Stomach (tissue), 4 donors: ENCODE results near the gene CDH22.

Source experiments
- EP300 ChIP-seq: sonication (generic); formaldehyde crosslinking; IDR thresholded peaks from one replicate; pipeline ENCODE4 v1.6.1; 2017; ENCODE audit warnings: antibody characterized with exemption
- POLR2A ChIP-seq, 4 donors: fragments of 450-650 bp; IDR thresholded peaks; one replicate each; pipeline ENCODE4 v1.6.1; 2016; ENCODE audit warnings: antibody characterized with exemption in 4 of 4, control low read depth in 2 of 4, mild to moderate bottlenecking in 1 of 4, moderate library complexity in 1 of 4
- POLR2AphosphoS5 ChIP-seq, 3 donors: sonication (generic); formaldehyde crosslinking; IDR thresholded peaks; one replicate each; pipeline ENCODE4 v1.6.1; 2016; ENCODE audit warnings: antibody characterized with exemption in 3 of 3
- TF ChIP-seq, protein P1 (sequence below), 7 experiments: fragments of 450-650 bp in 4 of 7; fragments of 200-600 bp in 3 of 7; sonication (generic) in 3 of 7; IDR thresholded peaks; one replicate each; pipeline ENCODE4 v1.5.1; 2016 to 2019; ENCODE audit warnings: antibody characterized with exemption in 7 of 7, control low read depth in 2 of 7, mild to moderate bottlenecking in 1 of 7

- TF ChIP-seq POLR2AphosphoS5 (IDR thresholded peaks at IDR 0.05) (no peak), EP300 (no peak), POLR2A (IDR thresholded peaks at IDR 0.05) (no peak)
- TF ChIP-seq, protein P1, sequence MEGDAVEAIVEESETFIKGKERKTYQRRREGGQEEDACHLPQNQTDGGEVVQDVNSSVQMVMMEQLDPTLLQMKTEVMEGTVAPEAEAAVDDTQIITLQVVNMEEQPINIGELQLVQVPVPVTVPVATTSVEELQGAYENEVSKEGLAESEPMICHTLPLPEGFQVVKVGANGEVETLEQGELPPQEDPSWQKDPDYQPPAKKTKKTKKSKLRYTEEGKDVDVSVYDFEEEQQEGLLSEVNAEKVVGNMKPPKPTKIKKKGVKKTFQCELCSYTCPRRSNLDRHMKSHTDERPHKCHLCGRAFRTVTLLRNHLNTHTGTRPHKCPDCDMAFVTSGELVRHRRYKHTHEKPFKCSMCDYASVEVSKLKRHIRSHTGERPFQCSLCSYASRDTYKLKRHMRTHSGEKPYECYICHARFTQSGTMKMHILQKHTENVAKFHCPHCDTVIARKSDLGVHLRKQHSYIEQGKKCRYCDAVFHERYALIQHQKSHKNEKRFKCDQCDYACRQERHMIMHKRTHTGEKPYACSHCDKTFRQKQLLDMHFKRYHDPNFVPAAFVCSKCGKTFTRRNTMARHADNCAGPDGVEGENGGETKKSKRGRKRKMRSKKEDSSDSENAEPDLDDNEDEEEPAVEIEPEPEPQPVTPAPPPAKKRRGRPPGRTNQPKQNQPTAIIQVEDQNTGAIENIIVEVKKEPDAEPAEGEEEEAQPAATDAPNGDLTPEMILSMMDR (IDR thresholded peaks at IDR 0.05), result no peak
Measured at GRCh38 chr20:46214824-46215488, 93.3 kb downstream of the CDH22 start.
